HG02623 (cell line): ENCODE results near the gene SH3BP2.
A peak's percentile ranks its signal among the peaks of the same experiment; 100 is the strongest.

ENCODE experiments used
- ATAC-seq: cut with Tn5 transposase; IDR thresholded peaks from one replicate; pipeline ENCODE4 v1.9.1; 2021; ENCODE audit warnings: moderate library complexity; ENCODE audit not compliant: unreplicated experiment

Gene SH3BP2

DNA sequence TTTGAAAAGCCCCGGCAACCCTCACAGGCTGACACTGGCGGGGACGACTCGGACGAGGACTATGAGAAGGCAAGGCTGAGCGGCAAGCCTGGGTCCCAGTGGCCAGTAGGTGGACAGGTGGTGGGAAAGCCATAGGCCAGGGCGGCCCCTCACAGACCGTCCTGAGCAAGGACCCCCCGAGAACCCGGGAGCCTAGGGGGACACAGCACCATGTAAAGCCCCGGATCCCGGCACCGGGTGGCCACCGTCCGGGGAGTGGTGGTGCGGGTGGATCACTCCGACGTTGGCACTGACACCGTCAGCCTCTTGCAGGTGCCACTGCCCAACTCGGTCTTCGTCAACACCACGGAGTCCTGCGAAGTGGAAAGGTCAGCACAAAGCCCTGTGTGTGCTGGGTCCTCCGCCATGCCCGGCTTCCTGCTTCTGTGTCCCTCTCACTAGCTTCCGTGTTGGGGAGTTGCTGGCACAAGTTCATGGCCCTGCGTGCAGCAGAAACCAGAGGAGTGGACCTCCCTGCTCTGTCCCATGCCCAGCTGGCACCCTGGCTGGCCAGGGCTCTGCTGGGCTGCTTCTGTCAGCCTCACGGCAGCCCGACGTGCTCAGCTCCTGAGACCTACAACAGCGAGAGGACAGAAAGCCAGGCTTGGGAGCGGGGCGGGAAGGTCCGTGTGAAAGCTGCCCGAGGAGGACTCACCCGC lies 38.9 kb downstream of the SH3BP2 start:
- ATAC-seq = no peak

DNA sequence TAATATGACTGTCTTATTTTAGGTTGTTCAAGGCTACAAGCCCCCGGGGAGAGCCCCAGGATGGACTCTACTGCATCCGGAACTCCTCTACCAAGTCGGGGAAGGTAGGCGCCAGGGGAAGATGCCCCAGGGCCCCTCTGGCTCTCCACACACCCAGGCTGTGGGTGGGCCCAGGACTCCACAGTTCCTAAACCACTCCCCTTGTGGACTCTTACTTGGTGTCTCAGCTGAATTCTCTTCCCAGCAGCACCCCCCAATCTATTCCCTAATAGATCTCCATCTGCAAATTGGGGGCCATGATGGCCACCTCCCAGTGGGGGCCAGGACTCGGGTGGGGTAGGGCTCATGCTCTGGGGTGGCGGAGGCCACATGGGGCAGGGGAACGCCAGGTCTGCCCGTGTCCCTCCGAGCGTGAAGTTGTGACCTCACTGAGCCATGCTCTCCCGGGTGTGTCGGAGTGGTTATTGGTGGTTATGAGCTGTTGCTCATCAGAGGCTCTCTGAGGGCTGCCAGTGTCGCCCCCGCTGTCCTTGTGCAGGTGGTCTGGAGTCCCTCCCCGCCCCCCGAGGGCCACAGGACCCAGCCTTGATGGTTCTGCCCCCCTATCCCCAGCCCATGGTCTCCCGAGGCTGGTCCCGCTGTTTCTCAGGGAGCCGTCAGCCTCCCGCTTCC lies 39.6 kb downstream of the SH3BP2 start:
- ATAC-seq = peak; percentile 68

GRCh38 chr4:2832981-2833670 lies 40.2 kb downstream of the SH3BP2 start:
- ATAC-seq = no peak

- no peak for ATAC-seq
Observed at GRCh38 chr4:2833671-2834000, 40.8 kb downstream of the SH3BP2 start.

DNA sequence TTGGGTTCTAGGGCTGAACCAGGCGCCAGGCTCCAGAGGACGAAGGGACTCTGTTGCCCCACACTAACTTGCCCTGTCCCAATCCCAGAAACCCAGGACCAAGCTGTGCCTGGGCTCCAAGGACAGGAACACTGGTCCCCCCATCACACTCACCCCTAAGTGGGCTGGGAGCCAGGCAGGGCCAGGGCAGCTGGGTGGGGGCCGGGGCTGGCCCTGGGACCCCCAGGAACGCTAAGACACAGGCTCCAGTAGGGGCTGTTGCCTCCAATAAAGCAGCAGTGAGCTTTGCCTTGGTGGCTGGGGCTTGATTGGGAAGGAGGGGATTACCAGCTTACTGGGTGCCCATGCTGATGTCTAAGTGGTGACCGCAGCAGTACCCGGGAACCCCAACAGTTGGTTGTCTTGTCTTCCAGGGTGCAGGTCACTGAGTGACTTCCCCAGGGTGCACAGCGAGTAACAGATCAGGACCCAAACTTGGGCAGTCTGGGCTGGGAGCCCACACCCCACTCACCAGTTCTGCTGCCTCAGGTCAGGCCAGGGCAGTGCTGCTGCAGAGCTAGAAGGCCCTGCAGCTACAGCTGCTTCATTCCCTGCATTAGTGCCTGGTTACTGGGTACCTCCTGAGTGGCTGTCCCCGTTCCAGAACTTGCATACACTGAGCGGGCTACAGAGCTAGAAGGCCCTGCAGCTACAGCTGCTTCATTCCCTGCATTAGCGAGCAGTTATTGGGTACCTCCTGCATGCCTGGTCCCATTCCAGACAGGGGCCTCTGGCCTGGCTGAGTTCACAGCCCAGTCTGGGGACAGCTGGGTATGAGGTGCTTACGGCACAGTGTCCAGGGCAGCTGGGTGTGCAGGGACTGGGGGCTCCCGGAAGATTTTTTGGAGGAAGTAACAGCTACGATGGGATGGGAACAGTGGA lies 41.4 kb downstream of the SH3BP2 start:
- ATAC-seq = no peak

DNA sequence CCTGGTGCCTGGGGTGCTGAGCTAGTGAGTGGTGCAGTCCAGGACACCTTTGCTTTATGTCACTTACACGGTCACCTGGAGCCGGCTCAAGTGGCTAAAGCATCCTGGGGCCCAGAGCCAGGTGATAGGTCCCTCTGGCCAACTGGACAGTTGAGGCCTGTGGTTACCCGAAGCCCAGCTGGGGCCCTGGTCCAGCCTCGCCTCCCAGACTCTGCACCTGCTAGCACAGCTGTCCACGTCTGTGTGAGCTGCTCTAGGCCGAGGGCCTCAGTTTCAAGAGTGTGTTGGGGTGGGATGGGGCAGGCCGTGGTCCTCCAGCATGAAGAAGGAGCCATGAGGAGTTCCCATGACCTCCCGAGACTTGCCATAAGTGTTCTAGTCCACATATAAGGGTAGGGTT lies 43.1 kb downstream of the SH3BP2 start:
- ATAC-seq = no peak

DNA sequence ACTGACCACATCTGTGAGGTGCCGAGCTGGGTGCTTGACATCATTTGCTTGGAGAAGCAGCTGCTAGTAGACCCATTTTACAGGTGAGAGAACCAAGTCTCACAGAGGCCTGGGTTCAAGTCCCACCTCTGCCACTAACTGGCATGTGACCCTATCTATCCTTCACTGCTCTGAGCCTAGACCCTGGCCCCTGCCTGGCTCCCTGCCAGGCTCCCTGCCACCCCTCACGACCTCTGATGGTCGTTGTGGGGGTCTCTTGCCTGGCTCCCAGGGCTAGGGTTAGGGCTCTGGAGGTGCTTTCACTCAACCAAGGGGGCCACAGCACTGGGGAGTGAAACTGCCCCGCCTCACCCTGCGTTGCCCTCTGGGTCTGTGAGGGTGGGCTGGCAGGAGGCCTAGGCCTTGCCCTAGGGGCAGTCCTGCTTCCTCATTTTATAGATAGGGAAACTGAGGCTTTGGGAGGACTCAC lies 43.5 kb downstream of the SH3BP2 start:
- no peak for ATAC-seq

GRCh38 chr4:2837110-2837903 lies 44.4 kb downstream of the SH3BP2 start:
- ATAC-seq = no peak

DNA sequence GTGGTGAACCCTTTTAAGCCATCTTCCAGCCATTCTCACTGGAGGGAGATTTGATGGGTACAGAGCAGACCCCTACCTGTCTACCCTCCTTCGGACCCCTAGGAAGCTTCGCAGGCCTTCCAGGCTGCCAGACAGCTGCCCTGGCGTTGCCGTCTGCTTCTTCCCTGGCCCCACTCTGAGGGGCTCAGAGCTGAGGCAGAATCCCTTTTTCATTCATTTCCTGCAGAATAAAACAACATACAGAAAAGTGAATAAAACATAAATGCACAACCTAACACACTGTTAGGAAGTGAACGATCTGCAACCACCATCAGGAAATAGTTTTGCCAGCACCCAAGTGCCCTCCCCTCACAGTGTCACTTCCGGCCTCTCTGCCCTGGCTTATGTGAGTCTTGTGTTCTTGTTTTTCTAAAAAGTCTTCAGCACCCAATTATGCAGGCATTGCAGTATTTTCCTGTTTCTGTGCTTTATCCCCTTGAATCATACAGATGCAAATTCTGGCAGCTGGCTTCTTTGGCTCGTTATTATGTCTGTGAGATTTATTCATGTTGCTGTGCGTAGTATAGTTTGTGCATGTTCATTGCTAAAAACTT lies 45.1 kb downstream of the SH3BP2 start:
- ATAC-seq = no peak

- ATAC-seq = no peak
Observed at GRCh38 chr4:2839060-2839459, 46.2 kb downstream of the SH3BP2 start.

GRCh38 chr4:2842687-2843262 lies 49.9 kb downstream of the SH3BP2 start:
- ATAC-seq = no peak

- ATAC-seq = peak; percentile 86
Observed at GRCh38 chr4:2843263-2843940, 50.5 kb downstream of the SH3BP2 start, which contains the start of gene ADD1. ADD1 (plus strand) TSS chr4:2843844; CDS start chr4:2875916, 32,072 bp downstream.

DNA sequence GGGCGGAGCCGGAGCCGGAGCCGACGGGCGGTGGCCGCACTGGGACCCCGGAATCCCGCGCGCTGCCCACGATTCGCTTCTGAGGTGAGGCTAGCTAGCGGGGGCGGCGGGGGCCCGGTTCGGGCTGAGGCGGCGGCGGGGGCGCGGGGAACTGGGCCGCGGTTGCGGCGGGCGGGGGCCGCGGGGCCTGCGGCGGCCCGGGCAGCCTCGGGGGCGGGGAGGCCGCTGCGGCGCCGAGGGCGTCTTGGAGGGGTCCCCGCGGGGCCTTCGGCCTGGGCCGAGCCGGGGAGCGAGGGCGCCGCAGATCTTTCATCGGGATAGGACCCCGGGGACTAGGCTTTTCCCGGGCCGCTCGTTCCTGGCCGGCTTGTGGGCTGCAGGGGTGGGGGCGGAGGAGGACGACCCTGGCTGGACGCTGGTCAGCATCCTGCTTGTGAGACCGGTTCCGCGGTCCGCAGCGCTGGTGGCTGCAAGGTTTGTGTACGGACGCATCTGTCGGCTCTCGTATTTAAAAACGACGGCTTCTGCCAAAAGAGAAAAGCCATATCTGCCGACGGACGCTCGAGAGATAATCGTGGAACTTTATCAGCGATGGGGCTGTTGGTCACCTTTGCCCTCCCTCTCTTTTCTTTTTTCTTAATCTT lies 51.2 kb downstream of the SH3BP2 start:
- ATAC-seq = peak; percentile 9

DNA sequence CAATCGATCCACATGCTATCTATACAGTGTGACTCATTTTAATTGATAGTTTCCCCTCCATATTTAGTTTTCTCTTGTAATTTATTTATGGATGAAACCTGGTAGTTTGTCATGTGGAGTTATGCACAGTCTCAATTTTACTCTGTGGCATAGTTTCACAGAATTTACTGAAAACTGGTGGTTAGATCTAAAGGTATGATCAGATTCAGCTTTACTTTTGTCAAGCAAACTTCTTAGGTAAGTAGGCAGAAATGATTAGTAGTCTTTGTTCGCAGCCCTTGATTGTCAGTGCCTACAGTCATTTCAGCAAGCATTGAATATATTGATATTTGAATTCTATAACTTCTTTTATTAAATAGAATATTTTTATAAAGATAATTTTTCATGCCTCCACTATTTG lies 53.3 kb downstream of the SH3BP2 start:
- ATAC-seq = no peak

DNA sequence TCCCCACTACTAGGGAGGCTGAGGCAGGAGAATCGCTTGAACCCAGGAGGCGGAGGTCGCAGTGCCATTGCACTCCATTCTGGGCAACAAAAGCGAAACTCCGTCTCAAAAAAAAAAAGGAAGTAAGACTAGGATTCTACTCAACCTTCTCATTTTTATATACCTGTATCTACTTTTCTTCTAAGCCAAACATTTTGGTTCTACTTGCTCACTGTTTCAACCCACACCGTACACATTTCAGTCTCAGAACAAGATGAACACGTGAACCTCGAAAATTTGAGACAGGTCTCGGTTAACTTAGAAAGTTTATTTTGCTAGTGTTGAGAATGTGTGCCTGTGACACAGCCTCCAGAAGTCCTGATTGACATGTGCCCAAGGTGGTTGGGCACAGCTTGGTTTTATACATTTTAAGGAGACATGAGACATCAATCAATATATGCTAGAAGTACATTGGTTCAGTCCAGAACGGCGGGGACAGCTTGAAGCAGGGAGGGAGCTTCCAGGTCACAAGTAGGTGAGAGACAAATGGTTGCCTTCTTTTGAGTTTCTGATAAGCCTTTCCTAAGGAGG lies 54.5 kb downstream of the SH3BP2 start:
- no peak for ATAC-seq

DNA sequence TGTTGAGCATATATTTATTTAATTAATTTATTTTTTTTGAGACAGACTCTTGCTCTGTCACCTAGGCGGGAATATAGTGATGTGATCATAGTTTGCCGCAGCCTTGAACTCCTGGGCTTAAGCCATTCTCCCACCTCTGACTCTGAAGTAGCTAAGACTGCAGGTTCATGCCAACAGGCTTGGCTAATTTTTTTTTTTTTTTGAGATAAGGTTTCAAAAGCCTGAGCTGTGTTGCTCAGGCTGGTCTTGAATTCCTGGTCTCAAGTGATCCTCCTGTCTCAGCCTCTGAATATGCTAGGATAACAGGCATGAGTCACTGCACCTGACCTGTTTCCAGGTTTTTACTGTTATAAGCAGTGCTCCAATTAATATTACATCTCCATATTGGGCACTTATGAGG lies 55.6 kb downstream of the SH3BP2 start:
- no peak for ATAC-seq

GRCh38 chr4:2849267-2850152 lies 56.6 kb downstream of the SH3BP2 start:
- ATAC-seq = no peak
